Smooth muscle cell (in vitro differentiated cells): ENCODE measurements around the gene DPH6. TPM values are rescaled to one million over a fixed set of nuclear protein-coding genes. Genes with fewer than 3 reads are reported as not detected.
"Not testable (repeated sequence)": the region's sequence is repeated elsewhere in the genome, so short reads cannot be mapped to it uniquely, and the experiment has no call there.

Source experiments
- DNase-seq: peaks from one replicate; lab custom pipeline; 2025; ENCODE audit not compliant: unreplicated experiment; lab: John Stamatoyannopoulos, UW
- H2AFZ ChIP-seq: fragments of 200-600 bp; sonication (generic); 2 replicates; pipeline ENCODE4 v1.6.0; 2016; ENCODE audit warnings: antibody characterized with exemption, low read depth, mild to moderate bottlenecking
- H3F3A ChIP-seq: fragments of 200-600 bp; sonication (generic); 2 replicates; pipeline ENCODE4 v1.6.0; 2017; ENCODE audit warnings: antibody characterized with exemption, low read depth
- H3K27ac ChIP-seq: fragments of 200-600 bp; sonication (generic); 2 replicates; pipeline ENCODE4 v1.5.1; 2016; ENCODE audit warnings: low read depth, mild to moderate bottlenecking
- H3K27me3 ChIP-seq: fragments of 200-600 bp; sonication (generic); 2 replicates; pipeline ENCODE4 v1.6.1; 2016; ENCODE audit warnings: low read depth, mild to moderate bottlenecking
- H3K36me3 ChIP-seq: fragments of 200-600 bp; sonication (generic); 2 replicates; pipeline ENCODE4 v1.5.1; 2016; ENCODE audit warnings: low read depth
- H3K4me1 ChIP-seq: fragments of 200-600 bp; sonication (generic); 2 replicates; pipeline ENCODE4 v1.5.1; 2016; ENCODE audit warnings: low read depth
- H3K4me2 ChIP-seq: fragments of 200-600 bp; sonication (generic); 2 replicates; pipeline ENCODE4 v1.6.0; 2016; ENCODE audit warnings: mild to moderate bottlenecking
- H3K4me3 ChIP-seq: fragments of 200-600 bp; sonication (generic); 2 replicates; pipeline ENCODE4 v1.5.1; 2016; ENCODE audit warnings: mild to moderate bottlenecking
- H3K79me2 ChIP-seq: fragments of 200-600 bp; sonication (generic); 2 replicates; pipeline ENCODE4 v1.6.0; 2016; ENCODE audit warnings: low read depth, mild to moderate bottlenecking
- H3K9ac ChIP-seq: fragments of 200-600 bp; sonication (generic); 2 replicates; pipeline ENCODE4 v1.6.0; 2016; ENCODE audit warnings: low read depth
- H3K9me3 ChIP-seq: fragments of 200-600 bp; sonication (generic); replicated peaks from 2 replicates; pipeline ENCODE4 v1.5.1; 2016; ENCODE audit warnings: low read depth
- H4K20me1 ChIP-seq: fragments of 200-600 bp; sonication (generic); 2 replicates; pipeline ENCODE4 v1.6.0; 2016; ENCODE audit warnings: low read depth
- CTCF ChIP-seq: fragments of 200-600 bp; sonication (generic); IDR thresholded peaks from 2 replicates; pipeline ENCODE4 v1.5.1; 2017; ENCODE audit warnings: borderline replicate concordance, mild to moderate bottlenecking, antibody characterized with exemption; ENCODE audit not compliant: insufficient read depth, poor library complexity, severe bottlenecking
- WGBS: methylation state at CpG from one replicate; pipeline ENCODE4 v1.1.7; 2016; ENCODE audit warnings: low lambda C conversion rate; 5-methylcytosine and 5-hydroxymethylcytosine counted together
- polyA plus RNA-seq: library from polyadenylated mRNA; unstranded; fragments of >200 nt; fragmentation: Nextera tagmentation; extraction: Ambion mirVana; gene quantifications from 2 replicates; pipeline ENCODE4 v1.2.1, GENCODE V29; 2016
- total RNA-seq: library from RNA; depleted of rRNA; stranded (reverse); fragments of >200 nt; gene quantifications from 2 replicates; pipeline ENCODE4 v1.2.3, GENCODE V29; 2014

DPH6 gene
- total and polyA plus RNA-seq, 2 experiments from 2014 or later, result 4.0 to 19.9 TPM

- Histone ChIP-seq H2AFZ (peak overlapping the region; percentile 55), H3K9ac (no peak overlapping the region), H3K36me3 (no peaks in the 10 kb centered on the region), H3K4me2 (no peak overlapping the region), H3K27ac (no peak overlapping the region), H3F3A (no peaks in the 10 kb centered on the region), H4K20me1 (no peaks in the 10 kb centered on the region), H3K79me2 (no peaks in the 10 kb centered on the region), H3K4me3 (no peak overlapping the region), H3K9me3 (no peaks in the 10 kb centered on the region), H3K27me3 (no peaks in the 10 kb centered on the region), H3K4me1 (no peaks in the 10 kb centered on the region)
- TF ChIP-seq CTCF, result peak; percentile 91
- DNase-seq, result no peak
- 17% methylated on average over 1 of the region's 1 CpG for WGBS
Measured at GRCh38 chr15:35444557-35445204, 101.3 kb downstream of the DPH6 start.

DNA sequence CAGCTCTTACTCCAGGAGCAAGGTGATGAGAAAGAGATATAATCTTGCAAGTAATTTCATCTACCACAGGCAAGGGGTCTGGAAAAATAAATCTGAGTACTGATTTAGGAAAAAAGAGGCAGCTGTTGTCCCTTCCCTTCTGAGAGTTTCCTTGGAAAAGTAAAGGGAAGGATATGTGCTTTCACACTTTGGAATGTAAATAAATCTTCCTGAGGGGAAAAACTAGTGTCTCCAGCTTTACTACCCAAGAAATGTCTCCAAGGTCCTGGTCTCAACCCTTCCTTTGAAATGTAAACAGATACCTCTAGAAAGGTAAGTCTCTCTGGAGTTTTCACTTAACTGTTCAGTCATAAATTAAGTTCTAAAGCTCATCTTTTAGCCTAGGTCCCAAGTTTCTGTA is 102.6 kb downstream of the DPH6 start:
- Histone ChIP-seq H4K20me1 (no peaks in the 10 kb centered on the region), H3K4me2 (no peak overlapping the region), H3K27ac (peak overlapping the region; percentile 59), H3K36me3 (no peaks in the 10 kb centered on the region), H3F3A (no peaks in the 10 kb centered on the region), H3K9me3 (no peaks in the 10 kb centered on the region), H3K79me2 (no peaks in the 10 kb centered on the region), H3K9ac (no peak overlapping the region), H3K4me3 (no peak overlapping the region), H3K27me3 (no peaks in the 10 kb centered on the region), H2AFZ (no peak overlapping the region), H3K4me1 (no peaks in the 10 kb centered on the region)
- no peak for TF ChIP-seq CTCF
- DNase-seq, result no peak

GRCh38 chr15:35442742-35443141 is 103.2 kb downstream of the DPH6 start:
- Histone ChIP-seq H3K27ac (peak overlapping the region; percentile 59), H3K4me2 (no peak overlapping the region), H3K4me1 (no peaks in the 10 kb centered on the region), H3K9ac (no peak overlapping the region), H3K36me3 (no peaks in the 10 kb centered on the region), H3K9me3 (no peaks in the 10 kb centered on the region), H4K20me1 (no peaks in the 10 kb centered on the region), H3K4me3 (no peak overlapping the region), H3K27me3 (no peaks in the 10 kb centered on the region), H3K79me2 (no peaks in the 10 kb centered on the region), H2AFZ (no peak overlapping the region), H3F3A (no peaks in the 10 kb centered on the region)
- 62% methylated on average over 1 of the region's 1 CpG for WGBS
- DNase-seq, result no peak
- TF ChIP-seq CTCF, result no peak

DNA sequence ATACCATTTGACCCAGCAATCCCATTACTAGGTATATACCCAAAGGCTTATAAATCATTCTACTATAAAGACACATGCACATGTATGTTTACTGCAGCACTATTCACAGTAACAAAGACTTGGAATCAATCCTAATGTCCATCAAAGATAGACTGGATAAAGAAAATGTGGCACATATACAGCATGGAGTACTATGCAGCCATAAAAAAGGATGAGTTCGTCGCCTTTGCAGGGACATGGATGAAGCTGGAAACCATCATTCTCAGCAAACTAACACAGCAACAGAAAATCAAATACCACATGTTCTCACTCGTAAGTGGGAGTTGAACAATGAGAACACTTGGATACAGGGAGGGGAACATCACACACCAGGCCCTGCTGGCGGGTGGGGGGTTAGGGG is 104.7 kb downstream of the DPH6 start:
- not testable (repeated sequence) for H3K9me3 ChIP-seq, H4K20me1 ChIP-seq, H3K9ac ChIP-seq, DNase-seq, H3K27ac ChIP-seq, H3F3A ChIP-seq, H3K27me3 ChIP-seq, H3K36me3 ChIP-seq, H3K4me1 ChIP-seq, H2AFZ ChIP-seq, H3K4me2 ChIP-seq, H3K79me2 ChIP-seq, H3K4me3 ChIP-seq
- 77% methylated on average over 4 of the region's 4 CpGs for WGBS
